Measurements from ENCODE around the gene PCSK9.
"Not testable (repeated sequence)": the region's sequence is repeated elsewhere in the genome, so short reads cannot be mapped to it uniquely, and the experiment has no call there.

The PCSK9 gene

DNA sequence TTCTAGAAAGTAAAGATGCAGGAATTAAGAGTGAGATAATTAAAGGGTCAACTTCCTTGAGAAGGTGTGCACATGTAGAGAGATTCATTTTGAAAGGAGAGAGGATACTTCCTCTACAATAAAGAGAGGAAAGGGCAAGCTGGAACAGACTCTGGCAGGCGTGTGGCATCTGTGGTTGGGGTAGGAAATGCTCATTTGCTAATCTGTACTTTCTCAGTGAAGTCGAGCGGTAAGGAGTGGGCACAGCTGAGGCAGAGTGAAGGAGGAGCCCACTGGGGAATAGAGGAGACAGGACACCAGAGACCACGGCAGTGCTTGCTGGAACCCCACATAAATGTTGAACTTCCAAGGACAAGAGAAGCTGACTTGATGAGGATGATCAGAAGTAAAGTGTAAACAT, 49.1 kb downstream of the PCSK9 start:
- in situ Hi-C loops (cut with HindIII; ENCODE audit: low pct_unique_long_range_greater_than_20kb, low sequenced_read_pairs), result no loop called here
- no peak for DNase-seq (ENCODE audit: low read depth in 1 of 2, low spot score in 1 of 2)
- TF ChIP-seq JUND (IDR thresholded peaks at IDR 0.05; ENCODE audit: low read depth), result no peak

DNA sequence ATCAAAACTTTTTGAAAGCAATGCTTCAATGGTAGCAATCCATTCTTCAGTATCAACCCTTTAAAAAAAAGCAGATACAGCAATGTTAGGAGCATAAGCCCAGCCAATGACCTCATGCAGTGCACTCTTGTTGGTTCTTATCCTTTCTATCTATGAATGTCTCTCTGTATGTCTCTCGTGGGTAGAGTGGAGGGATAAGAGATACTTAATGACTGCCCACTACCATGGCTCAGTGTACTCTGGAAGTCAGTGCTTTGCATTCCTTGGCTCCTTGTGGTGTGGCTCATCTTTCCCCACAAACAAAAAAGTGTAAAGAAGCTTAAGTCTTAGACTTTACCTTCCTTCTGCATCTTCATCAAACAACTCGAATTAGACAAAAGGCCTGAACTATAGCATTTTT, 50.3 kb downstream of the PCSK9 start:
- DNase-seq (ENCODE audit: low read depth in 1 of 2, low spot score in 1 of 2), result no peak
- no peak for TF ChIP-seq JUND (IDR thresholded peaks at IDR 0.05; ENCODE audit: low read depth)
- in situ Hi-C loops (cut with HindIII; ENCODE audit: low pct_unique_long_range_greater_than_20kb, low sequenced_read_pairs), result no loop called here

DNA sequence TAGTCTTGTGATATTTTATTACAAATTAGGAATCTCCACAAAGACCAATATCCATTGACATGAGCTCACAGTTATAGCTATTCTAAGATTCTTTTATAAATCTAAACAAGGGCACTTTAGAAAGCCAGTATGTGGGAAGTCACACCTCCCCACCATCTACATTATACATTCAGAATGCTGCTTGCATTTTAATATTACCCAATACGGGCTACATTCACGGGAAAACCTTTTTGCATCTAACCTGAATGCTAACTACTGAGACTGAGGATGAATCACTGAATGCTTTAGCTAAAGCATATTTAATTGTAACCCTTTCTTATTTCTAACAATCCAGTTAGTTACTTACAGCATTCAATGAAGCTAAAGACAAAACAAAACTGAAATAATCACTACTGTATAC, 53.1 kb downstream of the PCSK9 start:
- no peak for TF ChIP-seq JUND (IDR thresholded peaks at IDR 0.05; ENCODE audit: low read depth)
- in situ Hi-C loops (cut with HindIII; ENCODE audit: low pct_unique_long_range_greater_than_20kb, low sequenced_read_pairs), result no loop called here
- no peak for DNase-seq (ENCODE audit: low read depth in 1 of 2, low spot score in 1 of 2)

DNA sequence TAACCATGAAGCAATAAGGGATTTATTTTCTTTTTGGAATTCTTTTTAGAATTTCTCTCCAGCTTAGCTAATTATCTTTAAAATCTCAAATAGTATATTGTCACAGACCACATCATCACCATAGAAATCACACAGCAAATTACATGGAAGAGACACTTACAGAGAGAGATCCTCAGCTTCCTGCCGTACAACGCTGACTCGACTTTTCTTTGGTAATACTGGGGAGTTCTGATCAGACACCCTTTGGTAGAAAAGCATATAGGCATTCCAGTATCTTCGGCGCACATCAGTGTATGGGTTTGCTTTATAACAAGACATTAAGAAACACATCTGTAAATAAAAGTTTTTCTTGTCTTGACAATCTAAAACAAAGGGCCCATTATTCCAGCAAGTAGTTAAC, 55.7 kb downstream of the PCSK9 start:
- DNase-seq (ENCODE audit: low read depth in 1 of 2, low spot score in 1 of 2), result no peak
- in situ Hi-C loops (cut with HindIII; ENCODE audit: low pct_unique_long_range_greater_than_20kb, low sequenced_read_pairs), result no loop called here
- no peak for TF ChIP-seq JUND (IDR thresholded peaks at IDR 0.05; ENCODE audit: low read depth)

DNA sequence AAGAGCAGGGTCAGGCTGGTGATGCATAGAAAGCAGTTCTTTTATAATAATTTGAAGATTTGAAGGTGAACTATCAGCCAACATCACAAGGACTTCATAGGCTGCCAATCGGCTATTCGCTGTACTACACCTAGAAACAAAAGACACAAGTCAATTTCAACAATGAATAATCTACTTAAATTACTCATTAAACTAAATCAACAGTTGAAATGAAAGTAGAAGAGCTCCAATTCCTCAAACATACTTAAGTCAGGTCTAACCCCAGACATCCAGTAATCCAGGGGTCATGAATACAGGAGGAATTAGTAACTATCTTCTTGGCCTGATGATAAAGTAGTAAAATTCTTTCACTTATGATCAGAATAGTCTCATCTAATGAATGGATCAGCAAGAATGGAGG, 64.5 kb downstream of the PCSK9 start:
- DNase-seq (ENCODE audit: low read depth in 1 of 2, low spot score in 1 of 2), result no peak
- no peak for TF ChIP-seq JUND (IDR thresholded peaks at IDR 0.05; ENCODE audit: low read depth)
- in situ Hi-C loops (cut with HindIII; ENCODE audit: low pct_unique_long_range_greater_than_20kb, low sequenced_read_pairs), result no loop called here

DNA sequence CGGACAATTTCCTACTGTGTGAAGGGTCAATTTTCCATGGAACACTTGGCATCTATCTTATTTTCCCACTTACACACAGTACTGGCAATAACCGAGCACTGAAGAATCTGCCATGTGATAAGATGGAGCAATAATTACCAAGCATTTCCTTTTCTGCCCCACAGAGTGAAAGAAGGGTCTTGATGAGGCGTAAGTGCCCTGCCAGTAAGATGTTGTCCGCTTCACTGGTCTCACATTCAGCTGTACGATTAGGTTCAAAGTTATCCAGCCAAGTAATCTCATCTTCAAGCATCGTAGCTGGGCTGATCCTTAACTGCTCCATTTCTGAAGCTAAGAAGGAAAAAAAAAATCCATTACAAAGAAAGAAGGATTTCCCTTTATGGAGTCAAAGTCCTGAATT, 67.8 kb downstream of the PCSK9 start:
- TF ChIP-seq JUND (IDR thresholded peaks at IDR 0.05; ENCODE audit: low read depth), result no peak
- no peak for DNase-seq (ENCODE audit: low read depth in 1 of 2, low spot score in 1 of 2)
- in situ Hi-C loops (cut with HindIII; ENCODE audit: low pct_unique_long_range_greater_than_20kb, low sequenced_read_pairs), result no loop called here

DNA sequence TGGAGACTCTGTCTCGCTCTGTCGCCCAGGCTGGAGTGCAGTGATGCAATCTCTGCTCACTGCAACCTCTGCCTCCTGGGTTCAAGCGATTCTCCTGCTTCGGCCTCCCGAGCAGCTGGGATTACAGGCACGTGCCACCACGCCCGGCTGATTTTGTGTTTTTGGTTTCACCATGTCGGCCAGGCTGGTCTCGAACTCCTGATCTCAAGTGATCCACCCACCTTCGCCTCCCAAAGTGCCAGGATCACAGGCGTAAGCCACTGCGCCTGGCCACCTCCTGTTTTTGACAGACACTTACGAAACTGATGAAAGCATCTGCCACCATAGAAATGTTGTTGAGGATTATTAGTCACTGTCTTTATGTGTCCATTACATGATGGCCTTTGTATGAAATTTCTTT, 69.7 kb downstream of the PCSK9 start:
- DNase-seq (ENCODE audit: low read depth in 1 of 2, low spot score in 1 of 2); in situ Hi-C loops (cut with HindIII; ENCODE audit: low pct_unique_long_range_greater_than_20kb, low sequenced_read_pairs): not testable (repeated sequence)

Data from T47D (cell line).